BLaER1 (cell line): ENCODE results near the gene ATP11A.

ENCODE experiments used
- H3K27ac ChIP-seq: shearing (Covaris generic); formaldehyde crosslinking; 2 replicates; pipeline ENCODE4 v1.8.1; 2022
- H3K27me3 ChIP-seq: shearing (Covaris generic); formaldehyde crosslinking; 2 replicates; pipeline ENCODE4 v1.8.1; 2022
- H3K36me3 ChIP-seq: shearing (Covaris generic); formaldehyde crosslinking; 2 replicates; pipeline ENCODE4 v1.8.1; 2022
- H3K4me1 ChIP-seq: shearing (Covaris generic); formaldehyde crosslinking; 2 replicates; pipeline ENCODE4 v1.8.1; 2022
- H3K4me2 ChIP-seq: shearing (Covaris generic); formaldehyde crosslinking; 2 replicates; pipeline ENCODE4 v1.8.1; 2022
- H3K4me3 ChIP-seq: shearing (Covaris generic); formaldehyde crosslinking; 2 replicates; pipeline ENCODE4 v1.8.1; 2022
- H3K9ac ChIP-seq: shearing (Covaris generic); formaldehyde crosslinking; 2 replicates; pipeline ENCODE4 v1.8.1; 2022
- H3K9me3 ChIP-seq: shearing (Covaris generic); formaldehyde crosslinking; 2 replicates; pipeline ENCODE4 v1.8.1; 2022
- H4K20me1 ChIP-seq: shearing (Covaris generic); formaldehyde crosslinking; 2 replicates; pipeline ENCODE4 v1.8.1; 2022
- Cebpa-rat ChIP-seq: shearing (Covaris generic); IDR thresholded peaks from 2 replicates; pipeline ENCODE4 v1.8.1; 2022

Gene ATP11A

GRCh38 chr13:112926993-112927392, 237.2 kb downstream of the ATP11A start:
- H3K27ac ChIP-seq = no peak overlapping the region
- TF ChIP-seq Cebpa-rat = no peak
- H3K4me3 ChIP-seq = no peak overlapping the region
- H3K4me1 ChIP-seq = peaks cover 6% of the 10 kb centered on the region
- H3K9me3 ChIP-seq = no peaks in the 10 kb centered on the region
- no peaks in the 10 kb centered on the region for H3K36me3 ChIP-seq
- peaks cover 16% of the 10 kb centered on the region; the same call in 1 of the 2 replicates for H4K20me1 ChIP-seq
- H3K4me2 ChIP-seq = no peak overlapping the region
- no peak overlapping the region for H3K9ac ChIP-seq
- peaks cover 37% of the 10 kb centered on the region for H3K27me3 ChIP-seq

GRCh38 chr13:112928020-112928971, 238.5 kb downstream of the ATP11A start:
- peaks cover 37% of the 10 kb centered on the region for H3K27me3 ChIP-seq
- H3K27ac ChIP-seq = no peak overlapping the region
- H3K36me3 ChIP-seq = no peaks in the 10 kb centered on the region
- no peak for TF ChIP-seq Cebpa-rat
- peaks cover 16% of the 10 kb centered on the region; the same call in 1 of the 2 replicates for H4K20me1 ChIP-seq
- H3K9ac ChIP-seq = no peak overlapping the region
- H3K4me3 ChIP-seq = no peak overlapping the region
- no peak overlapping the region for H3K4me2 ChIP-seq
- H3K4me1 ChIP-seq = peaks cover 6% of the 10 kb centered on the region
- no peaks in the 10 kb centered on the region for H3K9me3 ChIP-seq

GRCh38 chr13:112928972-112929782, 239.3 kb downstream of the ATP11A start:
- Histone ChIP-seq H3K9ac (no peak overlapping the region), H3K4me2 (0 out of 2 replicates have a peak overlapping the region, but pooled peaks have one; percentile 7), H3K4me3 (no peak overlapping the region), H3K27ac (no peak overlapping the region), H3K9me3 (no peaks in the 10 kb centered on the region), H3K4me1 (peaks cover 15% of the 10 kb centered on the region), H3K27me3 (peaks cover 37% of the 10 kb centered on the region), H4K20me1 (peaks cover 16% of the 10 kb centered on the region; the same call in 1 of the 2 replicates), H3K36me3 (no peaks in the 10 kb centered on the region)
- TF ChIP-seq Cebpa-rat = no peak

- Histone ChIP-seq H3K9ac (no peak overlapping the region), H3K36me3 (no peaks in the 10 kb centered on the region), H3K27ac (no peak overlapping the region), H3K27me3 (peaks cover 37% of the 10 kb centered on the region), H3K4me2 (0 out of 2 replicates have a peak overlapping the region, but pooled peaks have one; percentile 7), H3K9me3 (no peaks in the 10 kb centered on the region), H3K4me1 (peaks cover 20% of the 10 kb centered on the region), H3K4me3 (no peak overlapping the region), H4K20me1 (peaks cover 16% of the 10 kb centered on the region; the same call in 1 of the 2 replicates)
- no peak for TF ChIP-seq Cebpa-rat
Observed at GRCh38 chr13:112929783-112930055, 239.9 kb downstream of the ATP11A start.

GRCh38 chr13:112930192-112930591, 240.4 kb downstream of the ATP11A start:
- H4K20me1 ChIP-seq = peaks cover 16% of the 10 kb centered on the region; the same call in 1 of the 2 replicates
- peaks cover 37% of the 10 kb centered on the region for H3K27me3 ChIP-seq
- TF ChIP-seq Cebpa-rat = no peak
- H3K4me1 ChIP-seq = peaks cover 21% of the 10 kb centered on the region
- no peaks in the 10 kb centered on the region for H3K9me3 ChIP-seq
- H3K27ac ChIP-seq = no peak overlapping the region
- H3K9ac ChIP-seq = no peak overlapping the region
- no peak overlapping the region for H3K4me2 ChIP-seq
- no peak overlapping the region for H3K4me3 ChIP-seq
- no peaks in the 10 kb centered on the region for H3K36me3 ChIP-seq

- H3K27me3 ChIP-seq = peaks cover 37% of the 10 kb centered on the region
Observed at GRCh38 chr13:112931028-112931934, 241.4 kb downstream of the ATP11A start.

GRCh38 chr13:112932971-112933370, 243.1 kb downstream of the ATP11A start:
- no peak for TF ChIP-seq Cebpa-rat
- Histone ChIP-seq H3K36me3 (no peaks in the 10 kb centered on the region), H3K4me1 (peaks cover 21% of the 10 kb centered on the region), H3K27me3 (peaks cover 32% of the 10 kb centered on the region), H4K20me1 (peaks cover 16% of the 10 kb centered on the region; the same call in 1 of the 2 replicates), H3K9me3 (no peaks in the 10 kb centered on the region), H3K4me3 (no peak overlapping the region), H3K27ac (no peak overlapping the region), H3K9ac (no peak overlapping the region), H3K4me2 (no peak overlapping the region)

More at GRCh38 chr13:112931028-112931934, 241.4 kb downstream of the ATP11A start:
- Histone ChIP-seq H3K4me3 (no peak overlapping the region), H3K4me1 (peaks cover 21% of the 10 kb centered on the region), H3K36me3 (no peaks in the 10 kb centered on the region), H3K27ac (no peak overlapping the region), H3K4me2 (no peak overlapping the region), H3K9me3 (no peaks in the 10 kb centered on the region), H3K9ac (no peak overlapping the region), H4K20me1 (peaks cover 16% of the 10 kb centered on the region; the same call in 1 of the 2 replicates)
- no peak for TF ChIP-seq Cebpa-rat

GRCh38 chr13:112933649-112934048, 243.8 kb downstream of the ATP11A start:
- H3K27ac ChIP-seq = no peak overlapping the region
- peaks cover 21% of the 10 kb centered on the region for H3K4me1 ChIP-seq
- H3K4me3 ChIP-seq = no peak overlapping the region
- H3K4me2 ChIP-seq = peak overlapping the region; percentile 59
- H4K20me1 ChIP-seq = peaks cover 13% of the 10 kb centered on the region; the same call in 1 of the 2 replicates
- no peaks in the 10 kb centered on the region for H3K9me3 ChIP-seq
- peaks cover 25% of the 10 kb centered on the region for H3K27me3 ChIP-seq
- TF ChIP-seq Cebpa-rat = no peak
- no peaks in the 10 kb centered on the region for H3K36me3 ChIP-seq
- H3K9ac ChIP-seq = no peak overlapping the region

- H3K36me3 ChIP-seq = no peaks in the 10 kb centered on the region
- no peak for TF ChIP-seq Cebpa-rat
- no peak overlapping the region for H3K4me3 ChIP-seq
- peaks cover 10% of the 10 kb centered on the region; the same call in 1 of the 2 replicates for H4K20me1 ChIP-seq
- H3K4me2 ChIP-seq = peak overlapping the region; percentile 59
- H3K4me1 ChIP-seq = peaks cover 21% of the 10 kb centered on the region
- H3K9ac ChIP-seq = no peak overlapping the region
- H3K27me3 ChIP-seq = peaks cover 21% of the 10 kb centered on the region
- H3K9me3 ChIP-seq = no peaks in the 10 kb centered on the region
- H3K27ac ChIP-seq = no peak overlapping the region
Observed at GRCh38 chr13:112934078-112934477, 244.2 kb downstream of the ATP11A start.
